Body of pancreas (tissue), 4 donors: ENCODE measurements around the gene APOC4. TPM values are rescaled to one million over a fixed set of nuclear protein-coding genes. Genes with fewer than 3 reads are reported as not detected.

Source experiments
- ATAC-seq: fragments of 150-250 bp; one replicate; pipeline ENCODE4 v1.9.1; 2016
- DNase-seq, 4 donors: peaks; one replicate each; pipeline ENCODE4 v3.0.0-alpha.2; 2019
- H3K27ac ChIP-seq, 4 donors: fragments of 200-600 bp; sonication (generic); 1 replicate in 3 of 4; 2 replicates in 1 of 4; pipeline versions ENCODE4 v1.5.1 to v1.6.1; 2016 to 2019; ENCODE audit warnings: mild to moderate bottlenecking in 1 of 4, mixed read lengths in 1 of 4, moderate library complexity in 1 of 4
- H3K27me3 ChIP-seq, 2 donors: fragments of 200-600 bp; sonication (generic); one replicate each; pipeline ENCODE4 v1.6.0; 2016; ENCODE audit warnings: mild to moderate bottlenecking in 1 of 2
- H3K36me3 ChIP-seq, 2 donors: fragments of 200-600 bp; sonication (generic); replicated peaks in 1 of 2; 2 replicates each; pipeline ENCODE4 v1.5.1; 2016; ENCODE audit warnings: low read depth in 2 of 2; ENCODE audit not compliant: insufficient read depth in 1 of 2
- H3K4me1 ChIP-seq: fragments of 200-600 bp; sonication (generic); one replicate; pipeline ENCODE4 v1.6.0; 2016
- H3K4me3 ChIP-seq, 2 donors: fragments of 200-600 bp; sonication (generic); 1 replicate in 1 of 2; 2 replicates in 1 of 2; pipeline ENCODE4 v1.5.1; 2016 to 2019
- H3K9me3 ChIP-seq, 3 donors: fragments of 200-600 bp; sonication (generic); 1 replicate in 2 of 3; 2 replicates in 1 of 3; pipeline ENCODE4 v1.5.1; 2016
- POLR2A ChIP-seq, 3 donors: fragments of 450-650 bp; IDR thresholded peaks; one replicate each; pipeline ENCODE4 v1.6.1; 2016; ENCODE audit warnings: antibody characterized with exemption in 3 of 3, mild to moderate bottlenecking in 2 of 3
- WGBS, 2 donors: methylation state at CpG; one replicate each; pipeline ENCODE4 v1.1.5; 2017; 5-methylcytosine and 5-hydroxymethylcytosine counted together
- intact Hi-C: fragments of 100-400 bp; cut with DNase I; formaldehyde crosslinking; loops from one replicate; pipeline ENCODE4 v1.15.1; 2023
- total RNA-seq, 2 donors: library from RNA; depleted of rRNA; stranded (reverse); fragments of >200 nt; gene quantifications; one replicate each; pipeline ENCODE4 v1.1.0, GENCODE V29; 2016
- TF ChIP-seq, protein P1 (sequence below), 7 experiments: fragments of 450-650 bp in 4 of 7; fragments of 200-600 bp in 3 of 7; sonication (generic) in 3 of 7; IDR thresholded peaks; one replicate each; pipeline ENCODE4 v1.5.1; 2016 to 2019; ENCODE audit warnings: antibody characterized with exemption in 7 of 7

The APOC4 gene
- total RNA-seq, 2 donors from 2014 or later, result not detected

DNA sequence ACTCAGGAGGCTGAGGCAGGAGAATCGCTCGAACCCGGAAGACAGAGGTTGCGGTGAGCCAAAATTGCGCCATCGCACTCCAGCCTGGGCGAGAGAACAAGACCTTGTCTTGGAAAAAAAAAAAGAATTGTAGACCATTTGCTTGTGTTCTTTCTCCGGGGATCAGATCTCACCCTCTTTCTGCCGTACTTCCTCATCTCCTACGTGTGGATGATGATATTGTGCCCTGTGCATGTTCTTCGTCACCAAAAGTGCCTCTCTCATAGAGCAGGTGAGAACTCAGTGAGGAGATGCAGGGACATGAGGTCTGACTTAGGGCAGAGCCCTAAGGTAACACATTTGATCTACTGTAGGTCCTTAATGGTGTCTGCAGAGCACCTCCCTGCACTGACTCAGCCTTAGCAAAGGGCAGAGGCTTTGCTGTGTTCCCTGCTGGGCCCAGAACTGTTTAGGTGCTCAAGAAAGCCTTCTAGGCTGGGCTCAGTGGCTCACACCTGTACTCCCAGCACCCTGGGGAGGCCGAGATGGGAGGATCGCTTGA lies 5.1 kb downstream of the APOC4 start:
- H3K36me3 ChIP-seq, result no peaks in the 10 kb centered on the region

DNA sequence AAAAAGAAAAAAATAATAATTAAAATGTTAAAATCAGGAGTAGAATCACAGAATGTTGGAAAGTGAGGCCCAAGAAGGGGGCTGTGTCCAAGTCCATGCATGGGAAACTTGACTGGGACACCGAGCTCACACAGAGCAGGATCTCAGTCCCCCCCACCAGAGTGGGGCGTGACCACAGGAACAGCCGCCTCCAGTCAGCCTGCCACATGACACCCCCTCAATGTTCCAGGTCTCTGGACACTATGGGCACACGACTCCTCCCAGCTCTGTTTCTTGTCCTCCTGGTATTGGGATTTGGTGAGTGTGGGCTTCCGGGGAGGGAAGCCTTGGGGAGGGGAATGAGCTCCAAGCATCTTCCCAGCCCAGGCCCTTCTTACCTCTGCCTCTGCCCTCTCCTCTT lies 6.2 kb downstream of the APOC4 start:
- H3K27me3 ChIP-seq, result no peaks in the 10 kb centered on the region
- intact Hi-C loops, result no loop called here
- 79 to 88% methylated on average over 4 to 5 of the region's 5 CpGs for WGBS, 2 donors

More for the DNA sequence above, 5.1 kb downstream of the APOC4 start:
- 87 to 92% methylated on average over 11 to 13 of the region's 13 CpGs for WGBS, 2 donors
- H3K9me3 ChIP-seq, result no peaks in the 10 kb centered on the region
- TF ChIP-seq POLR2A (IDR thresholded peaks at IDR 0.05), result no peak
- TF ChIP-seq, protein P1, sequence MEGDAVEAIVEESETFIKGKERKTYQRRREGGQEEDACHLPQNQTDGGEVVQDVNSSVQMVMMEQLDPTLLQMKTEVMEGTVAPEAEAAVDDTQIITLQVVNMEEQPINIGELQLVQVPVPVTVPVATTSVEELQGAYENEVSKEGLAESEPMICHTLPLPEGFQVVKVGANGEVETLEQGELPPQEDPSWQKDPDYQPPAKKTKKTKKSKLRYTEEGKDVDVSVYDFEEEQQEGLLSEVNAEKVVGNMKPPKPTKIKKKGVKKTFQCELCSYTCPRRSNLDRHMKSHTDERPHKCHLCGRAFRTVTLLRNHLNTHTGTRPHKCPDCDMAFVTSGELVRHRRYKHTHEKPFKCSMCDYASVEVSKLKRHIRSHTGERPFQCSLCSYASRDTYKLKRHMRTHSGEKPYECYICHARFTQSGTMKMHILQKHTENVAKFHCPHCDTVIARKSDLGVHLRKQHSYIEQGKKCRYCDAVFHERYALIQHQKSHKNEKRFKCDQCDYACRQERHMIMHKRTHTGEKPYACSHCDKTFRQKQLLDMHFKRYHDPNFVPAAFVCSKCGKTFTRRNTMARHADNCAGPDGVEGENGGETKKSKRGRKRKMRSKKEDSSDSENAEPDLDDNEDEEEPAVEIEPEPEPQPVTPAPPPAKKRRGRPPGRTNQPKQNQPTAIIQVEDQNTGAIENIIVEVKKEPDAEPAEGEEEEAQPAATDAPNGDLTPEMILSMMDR (IDR thresholded peaks at IDR 0.05), result no peak
- H3K4me1 ChIP-seq, result peaks cover 20% of the 10 kb centered on the region
- no peaks in the 10 kb centered on the region for H3K27me3 ChIP-seq
- intact Hi-C loops, result no loop called here
- ATAC-seq (no peak), DNase-seq (no peak)
- no peak overlapping the region for H3K4me3 ChIP-seq
- no peak overlapping the region for H3K27ac ChIP-seq

DNA sequence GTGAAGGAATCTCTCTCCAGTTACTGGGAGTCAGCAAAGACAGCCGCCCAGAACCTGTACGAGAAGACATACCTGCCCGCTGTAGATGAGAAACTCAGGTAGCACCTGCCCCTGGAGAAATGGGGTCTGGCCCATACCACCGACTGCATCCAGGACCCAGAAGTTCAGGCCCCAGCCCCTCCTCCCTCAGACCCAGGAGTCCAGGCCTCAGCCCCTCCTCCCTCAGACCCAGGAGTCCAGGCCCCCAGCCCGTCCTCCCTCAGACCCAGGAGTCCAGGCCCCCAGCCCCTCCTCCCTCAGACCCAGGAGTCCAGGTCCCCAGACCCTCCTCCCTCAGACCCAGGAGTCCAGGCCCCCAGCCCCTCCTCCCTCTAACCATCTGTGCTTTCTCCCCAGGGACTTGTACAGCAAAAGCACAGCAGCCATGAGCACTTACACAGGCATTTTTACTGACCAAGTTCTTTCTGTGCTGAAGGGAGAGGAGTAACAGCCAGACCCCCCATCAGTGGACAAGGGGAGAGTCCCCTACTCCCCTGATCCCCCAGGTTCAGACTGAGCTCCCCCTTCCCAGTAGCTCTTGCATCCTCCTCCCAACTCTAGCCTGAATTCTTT lies 6.8 kb downstream of the APOC4 start:
- intact Hi-C loops, result no loop called here
- no peak overlapping the region for H3K27ac ChIP-seq
- no peaks in the 10 kb centered on the region for H3K9me3 ChIP-seq
- no peak overlapping the region for H3K4me3 ChIP-seq
- DNase-seq (no peak), ATAC-seq (no peak)
- WGBS, 2 donors, result 76 to 80% methylated on average over 2 to 5 of the region's 5 CpGs
- H3K4me1 ChIP-seq, result peaks cover 28% of the 10 kb centered on the region
- H3K27me3 ChIP-seq, result no peaks in the 10 kb centered on the region
- TF ChIP-seq POLR2A (IDR thresholded peaks at IDR 0.05), result no peak
- TF ChIP-seq, protein P1 (IDR thresholded peaks at IDR 0.05), result no peak
- H3K36me3 ChIP-seq, result no peaks in the 10 kb centered on the region

More for the DNA sequence above, 6.2 kb downstream of the APOC4 start:
- DNase-seq (no peak), ATAC-seq (no peak)
- Histone ChIP-seq H3K27ac (no peak overlapping the region), H3K36me3 (no peaks in the 10 kb centered on the region), H3K4me3 (no peak overlapping the region), H3K4me1 (peaks cover 21% of the 10 kb centered on the region), H3K9me3 (no peaks in the 10 kb centered on the region)
- TF ChIP-seq POLR2A (IDR thresholded peaks at IDR 0.05), result no peak
- TF ChIP-seq, protein P1 (IDR thresholded peaks at IDR 0.05), result no peak

DNA sequence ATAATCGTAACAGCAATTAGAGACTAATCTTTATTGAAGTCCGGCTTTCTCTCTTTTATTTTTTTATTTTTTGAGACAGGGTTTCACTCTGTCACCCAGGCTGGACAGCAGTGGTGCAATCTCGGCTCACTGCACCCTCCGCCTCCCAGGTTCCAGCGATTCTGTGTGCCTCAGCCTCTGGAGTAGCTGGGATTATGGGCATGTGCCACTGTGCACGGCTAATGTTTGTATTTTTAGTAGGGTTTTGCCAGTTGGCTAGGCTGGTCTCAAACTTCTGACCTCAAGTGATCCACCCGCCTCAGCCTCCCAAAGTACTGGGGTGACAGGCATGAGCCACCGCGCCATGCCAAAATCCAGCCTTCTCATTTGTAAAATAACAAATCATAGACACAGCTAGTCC lies 7.5 kb downstream of the APOC4 start:
- ATAC-seq, result no peak
- H3K9me3 ChIP-seq, result no peaks in the 10 kb centered on the region
- no peak for TF ChIP-seq POLR2A (IDR thresholded peaks at IDR 0.05)
- TF ChIP-seq, protein P1 (IDR thresholded peaks at IDR 0.05), result no peak
- H3K27ac ChIP-seq, result no peak overlapping the region
- intact Hi-C loops, result no loop called here
- 67 to 85% methylated on average over 9 of the region's 9 CpGs for WGBS, 2 donors
- no peaks in the 10 kb centered on the region for H3K36me3 ChIP-seq
- no peaks in the 10 kb centered on the region for H3K27me3 ChIP-seq
- DNase-seq, result no peak
- H3K4me3 ChIP-seq, result no peak overlapping the region
- H3K4me1 ChIP-seq, result peaks cover 33% of the 10 kb centered on the region
